Ovary (tissue), 9 donors: ENCODE data around the gene ADGRV1. TPM values are rescaled to one million over a fixed set of nuclear protein-coding genes. Genes with fewer than 3 reads are reported as not detected.

Source experiments
- DNase-seq, 5 donors: peaks; one replicate each; pipeline ENCODE4 v3.0.0-alpha.2; 2019 to 2020
- H3K27ac ChIP-seq, 2 donors: fragments of 200-600 bp; one replicate each; pipeline versions ENCODE4 v1.5.1 to v1.8.0; 2019 to 2022
- H3K27me3 ChIP-seq: fragments of 200-600 bp; one replicate; pipeline ENCODE4 v1.8.0; 2022
- H3K36me3 ChIP-seq: fragments of 200-600 bp; sonication (generic); one replicate; pipeline ENCODE4 v1.5.1; 2019
- H3K4me1 ChIP-seq: one replicate; pipeline ENCODE4 v1.8.1; 2013; ENCODE audit warnings: mild to moderate bottlenecking, moderate library complexity; ENCODE audit not compliant: insufficient read depth
- H3K4me3 ChIP-seq: fragments of 200-600 bp; sonication (generic); one replicate; pipeline ENCODE4 v1.5.1; 2017
- H3K9me3 ChIP-seq, 2 donors: fragments of 200-600 bp in 1 of 2; sonication (generic) in 1 of 2; one replicate each; pipeline versions ENCODE4 v1.5.1 to v1.8.1; 2013 to 2019; ENCODE audit warnings: mild to moderate bottlenecking in 1 of 2, moderate library complexity in 1 of 2
- CTCF ChIP-seq, 3 donors: fragments of 450-650 bp in 2 of 3; fragments of 200-600 bp in 1 of 3; IDR thresholded peaks; one replicate each; pipeline versions ENCODE4 v1.5.1 to v1.8.0; 2016 to 2022; ENCODE audit warnings: antibody characterized with exemption in 3 of 3, mild to moderate bottlenecking in 1 of 3
- EP300 ChIP-seq: sonication (generic); formaldehyde crosslinking; IDR thresholded peaks from one replicate; pipeline ENCODE4 v1.6.1; 2017; ENCODE audit warnings: antibody characterized with exemption
- POLR2A ChIP-seq: fragments of 450-650 bp; IDR thresholded peaks from one replicate; pipeline ENCODE4 v1.6.1; 2017; ENCODE audit warnings: antibody characterized with exemption, mild to moderate bottlenecking, moderate library complexity
- WGBS, 3 donors: extraction: QIAGEN DNeasy Blood & Tissue Kit in 1 of 3; methylation state at CpG; one replicate each; pipeline versions ENCODE4 v1.1.5 to v1.1.7; 2013 to 2017; 5-methylcytosine and 5-hydroxymethylcytosine counted together
- intact Hi-C, 4 donors: fragments of 100-400 bp; cut with DNase I; formaldehyde crosslinking; loops; one replicate each; pipeline versions ENCODE4 v1.11.0 to v1.15.1; 2022 to 2023
- polyA plus RNA-seq, 2 donors: library from polyadenylated mRNA; stranded (reverse); fragments of 200-250 nt in 1 of 2; fragments of 350-450 nt in 1 of 2; fragmentation: Illumina TruSeq in 1 of 2; extraction: RNeasy Lipid Tissue Mini Kit (QIAGEN cat#74804) in 1 of 2; gene quantifications; one replicate each; pipeline ENCODE4 v1.2.3, GENCODE V29; 2013 to 2014
- total RNA-seq, 7 donors: library from RNA; depleted of rRNA in 2 of 7; stranded (reverse); fragments of >200 nt in 2 of 7; fragmentation: NEBNext Ultra II Directional in 3 of 7; extraction: Animal tissue kit (Norgen Biotek cat#: 25700) in 3 of 7; gene quantifications; one replicate each; pipeline versions ENCODE4 v1.1.0 to v1.2.4, GENCODE V29; 2016 to 2023
- donor health status: DM: no; HTN: no; CAD: no; lungs with moderate emphysema.
- donor health status: DM: no; HTN: no; CAD: no.
- donor health status: Bipolar disorder and iron deficiency.
- donor health status: DM: yes; HTN: yes; CAD: no.
- donor health status: DM: no; HTN: no; CAD: no.
- donor health status: DM: yes; HTN: yes; CAD: no.

ADGRV1 gene
- total and polyA plus RNA-seq, 9 donors, result 0.21 to 2.7 (median 1.1) TPM

- Histone ChIP-seq H3K27me3 (no peaks in the 10 kb centered on the region), H3K36me3 (no peaks in the 10 kb centered on the region), H3K9me3 (no peaks in the 10 kb centered on the region), H3K27ac (no peak overlapping the region), H3K4me3 (no peak overlapping the region), H3K4me1 (no peaks in the 10 kb centered on the region)
- intact Hi-C loops, result no loop called here
- no peak for DNase-seq
- no peak for TF ChIP-seq POLR2A
- TF ChIP-seq CTCF (IDR thresholded peaks at IDR 0.05), result no peak
- no peak for TF ChIP-seq EP300
- 96 to 99% (median 97%) methylated on average over 5 of the region's 5 CpGs for WGBS, 3 donors
Observed at GRCh38 chr5:90886381-90886780, 327.8 kb downstream of the ADGRV1 start.

GRCh38 chr5:90888511-90889324 is 330.1 kb downstream of the ADGRV1 start:
- Histone ChIP-seq H3K4me1 (no peaks in the 10 kb centered on the region), H3K4me3 (no peak overlapping the region), H3K9me3 (no peaks in the 10 kb centered on the region), H3K36me3 (no peaks in the 10 kb centered on the region), H3K27ac (no peak overlapping the region), H3K27me3 (no peaks in the 10 kb centered on the region)
- no peak for DNase-seq
- WGBS, 3 donors, result 82 to 96% (median 86%) methylated on average over 1 of the region's 1 CpG
- intact Hi-C loops, result no loop called here
- TF ChIP-seq EP300 (no peak), CTCF (IDR thresholded peaks at IDR 0.05) (no peak), POLR2A (no peak)

GRCh38 chr5:90889325-90889600 is 330.7 kb downstream of the ADGRV1 start:
- DNase-seq, result no peak
- TF ChIP-seq EP300, result no peak
- TF ChIP-seq CTCF (IDR thresholded peaks at IDR 0.05), result no peak
- TF ChIP-seq POLR2A, result no peak
- Histone ChIP-seq H3K36me3 (no peaks in the 10 kb centered on the region), H3K9me3 (no peaks in the 10 kb centered on the region), H3K4me3 (no peak overlapping the region), H3K27me3 (no peaks in the 10 kb centered on the region), H3K4me1 (no peaks in the 10 kb centered on the region), H3K27ac (no peak overlapping the region)
- intact Hi-C loops, result no loop called here

- no peaks in the 10 kb centered on the region for H3K4me1 ChIP-seq
- no peak for TF ChIP-seq CTCF (IDR thresholded peaks at IDR 0.05)
Observed at GRCh38 chr5:90890180-90890579, 331.6 kb downstream of the ADGRV1 start.

More at GRCh38 chr5:90890180-90890579, 331.6 kb downstream of the ADGRV1 start:
- Histone ChIP-seq H3K27ac (no peak overlapping the region), H3K9me3 (no peaks in the 10 kb centered on the region), H3K4me3 (no peak overlapping the region), H3K27me3 (no peaks in the 10 kb centered on the region), H3K36me3 (no peaks in the 10 kb centered on the region)
- whole genome bisulfite sequencing, 3 donors, result 96 to 100% (median 100%) methylated on average over 1 of the region's 1 CpG
- no peak for DNase-seq
- intact Hi-C loops, result no loop called here
